HG03045 (cell line): Measurements from ENCODE around the gene LTBP1.
"Not testable (repeated sequence)": the region's sequence is repeated elsewhere in the genome, so short reads cannot be mapped to it uniquely, and the experiment has no call there.

ENCODE experiments used
- ATAC-seq: cut with Tn5 transposase; IDR thresholded peaks from one replicate; pipeline ENCODE4 v1.9.1; 2021; ENCODE audit warnings: mild to moderate bottlenecking, moderate library complexity; ENCODE audit not compliant: unreplicated experiment

The LTBP1 gene

GRCh38 chr2:33038230-33038629, 91.5 kb downstream of the LTBP1 start:
- no peak for ATAC-seq

GRCh38 chr2:33038799-33039198, 92.0 kb downstream of the LTBP1 start:
- ATAC-seq = no peak

DNA sequence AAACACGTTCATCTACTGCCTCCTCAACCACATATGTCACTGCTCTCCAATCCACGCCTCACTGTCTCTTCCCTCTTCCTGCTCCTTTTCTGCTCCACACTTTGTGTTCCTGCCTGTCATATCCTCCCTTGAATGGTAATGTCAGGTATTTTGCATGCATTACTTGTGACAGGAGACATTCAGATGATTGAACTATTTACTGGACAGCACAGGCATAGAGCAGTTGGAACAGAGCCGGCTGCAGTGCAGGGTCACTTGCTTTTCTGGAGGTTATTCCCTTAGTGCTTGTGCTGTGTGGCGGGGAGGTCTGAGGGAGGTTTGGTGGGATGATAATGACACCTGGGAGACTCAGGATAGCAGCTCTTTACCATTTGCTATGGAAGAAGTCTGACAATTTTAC, 93.8 kb downstream of the LTBP1 start:
- ATAC-seq = no peak

DNA sequence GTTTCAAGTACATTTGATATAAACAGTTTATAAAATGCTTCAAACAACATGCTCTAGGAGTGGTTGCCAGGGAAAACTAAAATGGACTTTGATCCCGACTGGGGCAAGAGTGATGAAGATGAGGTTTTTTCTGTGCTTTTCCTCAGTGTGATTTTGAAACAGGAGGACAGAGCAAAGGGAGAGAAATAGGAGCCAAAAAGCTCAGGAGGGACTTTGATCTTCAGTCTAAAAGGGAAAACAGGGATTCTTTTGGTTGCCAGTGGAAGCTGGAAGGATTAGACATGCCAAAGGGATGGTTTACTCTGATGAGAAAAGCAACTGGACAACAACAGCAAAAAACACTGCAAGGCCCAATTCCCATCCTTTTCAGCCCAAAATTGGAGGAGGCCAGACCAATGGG, 95.5 kb downstream of the LTBP1 start:
- ATAC-seq = no peak

DNA sequence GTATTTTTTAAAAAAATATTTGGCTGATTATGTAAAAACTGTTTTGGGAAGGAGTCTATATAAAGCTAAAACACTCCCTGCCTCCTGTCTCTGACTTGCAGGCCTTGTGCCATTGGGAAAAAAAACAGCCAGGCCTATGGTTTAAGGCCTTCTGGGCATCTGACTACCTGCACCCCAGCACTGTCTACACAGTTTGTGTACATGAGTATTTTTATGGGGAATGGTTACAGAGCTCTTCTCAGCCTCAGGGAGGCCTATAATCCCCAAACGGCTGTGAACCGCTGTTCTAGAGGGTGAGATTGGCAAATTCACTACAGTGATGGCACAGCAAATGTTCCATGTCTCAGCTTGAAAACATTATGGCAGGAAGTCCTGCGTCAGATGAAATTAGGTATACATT, 96.1 kb downstream of the LTBP1 start:
- ATAC-seq = no peak

GRCh38 chr2:33047939-33048338, 101.2 kb downstream of the LTBP1 start:
- ATAC-seq = no peak

GRCh38 chr2:33051586-33052360, 105.0 kb downstream of the LTBP1 start:
- ATAC-seq = no peak

DNA sequence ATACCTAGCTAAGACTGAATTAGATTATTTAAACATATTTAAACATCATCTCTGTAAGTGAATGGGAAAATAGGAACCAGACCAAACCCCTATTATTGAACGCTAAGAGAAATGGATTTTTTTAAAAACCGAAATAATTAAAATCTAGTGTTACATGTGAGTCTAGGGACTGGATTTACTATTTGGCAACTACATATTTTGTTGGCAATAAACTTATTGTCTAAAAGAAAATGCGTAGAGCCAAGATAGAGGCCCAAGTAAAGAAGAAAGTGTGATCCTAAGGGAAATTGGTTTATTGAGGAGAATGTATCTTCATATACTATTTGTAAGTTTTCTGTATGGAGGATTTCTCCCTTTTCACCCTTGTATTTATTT, 105.6 kb downstream of the LTBP1 start:
- ATAC-seq = no peak

DNA sequence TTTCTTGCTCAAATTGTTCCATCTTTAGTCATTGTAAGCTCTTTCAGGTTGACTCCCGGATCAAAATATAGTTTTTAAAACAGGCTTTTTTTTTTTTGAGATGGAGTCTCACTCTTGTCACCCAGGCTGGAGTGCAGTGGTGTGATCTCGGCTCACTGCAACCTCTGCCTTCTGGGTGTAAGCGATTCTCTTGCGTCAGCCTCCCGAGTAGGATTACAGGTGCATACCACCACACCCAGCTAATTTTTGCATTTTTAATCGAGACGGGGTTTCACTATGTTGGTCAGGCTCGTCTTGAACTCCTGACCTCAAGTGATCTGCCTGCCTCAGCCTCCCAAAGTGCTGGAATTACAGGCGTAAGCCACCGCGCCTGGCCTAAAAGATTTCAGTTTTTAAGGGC, 106.0 kb downstream of the LTBP1 start:
- not testable (repeated sequence) for ATAC-seq

DNA sequence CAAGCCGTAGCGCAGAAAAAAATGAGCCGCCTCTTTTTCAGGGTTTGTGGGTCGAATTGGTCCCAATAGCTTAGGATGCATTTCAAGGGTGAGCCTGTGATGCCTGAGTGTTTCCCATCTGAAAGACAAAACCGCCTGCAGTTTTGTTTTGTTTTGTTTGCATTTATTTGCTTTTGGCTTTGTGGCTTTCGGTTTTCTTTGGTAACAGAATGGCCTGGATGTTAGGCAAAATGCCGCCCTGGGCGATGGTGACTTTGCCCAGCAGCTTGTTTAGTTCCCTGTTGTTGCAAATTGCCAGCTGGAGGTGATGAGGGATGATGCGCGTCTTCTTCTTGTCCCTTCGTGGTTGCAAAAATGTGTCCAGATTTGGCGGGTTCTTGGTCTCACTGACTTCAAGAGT, 109.4 kb downstream of the LTBP1 start:
- ATAC-seq = no peak

DNA sequence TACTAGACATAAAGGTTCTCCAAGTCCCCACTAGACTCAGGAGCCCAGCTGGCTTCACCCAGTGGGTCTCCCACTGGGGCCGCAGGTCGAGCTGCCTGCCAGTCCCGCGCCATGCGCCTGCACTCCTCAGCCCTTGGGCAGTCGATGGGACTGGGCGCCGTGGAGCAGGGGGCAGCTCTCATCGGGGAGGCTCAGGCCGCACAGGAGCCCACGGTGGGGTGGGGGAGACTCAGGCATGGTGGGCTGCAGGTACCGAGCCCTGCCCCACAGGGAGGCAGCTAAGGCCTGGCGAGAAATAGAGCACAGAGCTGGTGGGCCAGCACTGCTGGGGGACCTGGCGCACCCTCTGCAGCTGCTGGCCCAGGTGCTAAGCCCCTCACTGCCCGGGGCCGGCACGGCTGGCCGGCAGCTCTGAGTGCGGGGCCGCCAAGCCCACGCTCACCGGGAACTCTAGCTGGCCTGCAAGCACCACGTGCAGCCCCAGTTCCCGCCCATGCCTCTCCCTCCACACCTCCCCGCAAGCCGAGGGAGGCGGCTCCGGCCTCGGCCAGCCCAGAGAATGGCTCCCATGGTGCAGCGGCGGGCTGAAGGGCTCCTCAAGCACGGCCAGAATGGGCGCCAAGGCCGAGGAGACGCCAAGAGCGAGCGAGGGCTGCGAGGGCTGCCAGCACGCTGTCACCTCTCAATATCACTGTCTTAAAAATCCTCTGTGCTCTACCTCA, 110.7 kb downstream of the LTBP1 start:
- ATAC-seq = not testable (repeated sequence)

DNA sequence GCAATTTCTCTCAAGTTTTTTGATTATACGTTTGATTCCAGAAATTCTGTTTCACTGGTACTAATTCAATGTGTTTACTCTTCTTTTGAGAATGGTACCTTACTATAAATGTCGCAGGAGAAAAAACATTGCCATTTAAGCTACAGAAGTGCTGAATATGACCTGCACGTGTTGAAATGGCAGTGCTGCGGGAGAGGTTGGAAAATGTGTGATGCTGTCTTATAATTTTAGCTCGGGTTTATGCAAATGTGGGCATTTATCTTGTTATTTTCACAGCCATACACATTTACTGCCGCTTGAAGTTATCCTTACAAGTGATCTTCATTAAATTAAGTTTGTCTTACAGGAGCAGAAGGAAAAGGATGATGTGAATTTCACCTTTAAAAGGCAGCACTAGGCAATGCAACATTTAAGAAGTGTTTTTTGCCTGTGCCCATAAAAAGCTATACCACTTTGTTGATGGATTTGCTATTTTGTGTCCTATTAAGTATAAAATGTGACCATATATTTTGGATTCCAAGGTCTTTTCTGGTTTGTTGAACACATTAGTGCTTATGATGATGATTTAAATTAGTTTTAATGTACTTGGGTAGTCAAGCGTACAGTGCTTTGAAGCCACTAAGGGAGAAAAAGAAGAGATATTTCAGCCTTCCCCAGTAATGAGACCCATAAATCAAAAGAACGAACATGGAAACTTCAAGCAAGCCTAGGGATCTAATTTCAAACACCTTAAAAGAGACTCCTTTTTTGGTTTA, 112.1 kb downstream of the LTBP1 start:
- ATAC-seq = no peak

DNA sequence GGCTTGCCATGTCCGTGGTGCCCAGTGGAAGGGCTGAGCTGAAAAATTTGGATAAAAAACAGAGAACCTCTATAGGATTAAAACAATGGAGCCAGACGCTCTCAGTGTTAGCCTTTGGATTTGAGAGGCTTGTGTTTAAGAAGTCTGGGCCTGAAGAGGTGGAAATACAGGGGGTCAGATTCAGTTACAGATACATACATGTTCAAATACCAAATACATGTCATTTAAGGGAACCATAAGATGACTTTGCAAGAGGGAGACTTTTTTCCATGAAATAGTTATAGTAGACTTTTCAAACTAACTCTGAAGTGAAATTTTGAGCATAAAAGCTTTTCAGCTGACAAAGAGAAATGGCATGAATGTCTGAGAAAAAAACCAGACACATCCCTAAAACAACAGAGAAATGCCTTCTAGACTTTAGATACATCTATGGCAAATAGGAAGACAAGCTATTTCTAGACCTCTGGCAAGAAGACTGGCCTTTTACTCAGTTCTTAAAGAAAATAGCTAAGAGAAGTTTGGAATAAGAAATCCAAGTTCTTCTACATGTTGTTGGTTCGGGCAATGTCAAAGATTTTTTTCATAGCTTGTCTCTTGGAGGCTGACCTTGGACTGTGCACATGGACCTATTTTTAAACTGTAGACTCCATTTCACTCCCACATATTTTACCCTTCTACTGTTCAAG, 112.9 kb downstream of the LTBP1 start:
- ATAC-seq = no peak

DNA sequence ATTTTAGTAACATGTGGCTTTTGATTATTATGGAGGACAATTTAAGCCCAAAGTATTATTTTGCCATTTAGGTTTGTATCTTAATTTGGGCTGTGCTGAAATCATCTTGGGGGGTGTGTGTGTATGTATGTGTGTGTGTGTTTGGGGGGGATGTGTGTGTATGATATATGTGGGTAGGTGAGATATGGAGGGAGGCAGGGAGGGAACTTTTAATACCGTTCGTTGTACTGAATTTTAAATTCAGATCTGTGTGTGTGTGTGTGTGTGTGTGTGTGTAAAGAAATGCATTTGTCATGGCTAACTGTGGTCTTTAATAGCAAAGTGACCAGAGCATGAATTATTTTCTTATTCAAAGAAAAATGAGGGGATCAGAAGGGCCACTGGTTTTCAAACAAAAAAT, 113.7 kb downstream of the LTBP1 start:
- no peak for ATAC-seq

GRCh38 chr2:33062665-33063250, 116.0 kb downstream of the LTBP1 start:
- no peak for ATAC-seq

GRCh38 chr2:33064349-33064801, 117.6 kb downstream of the LTBP1 start:
- ATAC-seq = no peak

- no peak for ATAC-seq
Observed at GRCh38 chr2:33067598-33067997, 120.8 kb downstream of the LTBP1 start.

DNA sequence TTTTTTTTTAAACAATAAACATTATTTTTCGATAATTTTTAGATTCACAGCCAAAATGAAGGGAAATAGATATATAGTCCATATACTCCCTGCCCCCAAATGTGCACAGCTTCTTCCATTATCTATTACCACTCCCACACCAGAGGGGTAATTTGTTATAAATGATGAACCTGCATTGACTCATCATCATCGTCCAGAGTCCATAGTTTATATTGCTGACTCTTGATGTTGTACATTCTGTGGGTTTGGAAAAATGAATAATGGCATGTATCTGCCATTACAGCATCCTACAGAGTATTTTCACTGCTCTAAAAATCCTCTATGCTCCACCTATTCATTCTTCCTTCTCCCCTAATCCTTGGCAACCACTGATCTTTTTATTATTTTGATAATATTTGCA, 121.5 kb downstream of the LTBP1 start:
- no peak for ATAC-seq

GRCh38 chr2:33069894-33070651, 123.3 kb downstream of the LTBP1 start:
- no peak for ATAC-seq

- no peak for ATAC-seq
Observed at GRCh38 chr2:33071591-33071990, 124.8 kb downstream of the LTBP1 start.
